Prostate gland (tissue), 2 donors: ENCODE results near the gene GMNN. TPM values are rescaled to one million over a fixed set of nuclear protein-coding genes. Genes with fewer than 3 reads are reported as not detected.

Source experiments
- DNase-seq: peaks from one replicate; pipeline ENCODE4 v3.0.0-alpha.2; 2019; ENCODE audit warnings: low spot score
- H3K27ac ChIP-seq, 2 donors: fragments of 200-600 bp; sonication (generic); 2 replicates each; pipeline ENCODE4 v1.5.1; 2017 to 2019
- H3K27me3 ChIP-seq: fragments of 200-600 bp; sonication (generic); replicated peaks from 2 replicates; pipeline ENCODE4 v1.5.1; 2019; ENCODE audit not compliant: insufficient read depth
- H3K36me3 ChIP-seq, 2 donors: fragments of 200-600 bp; sonication (generic); 1 replicate in 1 of 2; 2 replicates in 1 of 2; pipeline versions ENCODE4 v1.5.1 to v1.8.1; 2017 to 2019
- H3K4me1 ChIP-seq: fragments of 200-600 bp; sonication (generic); replicated peaks from 2 replicates; pipeline ENCODE4 v1.5.1; 2019
- H3K4me3 ChIP-seq, 2 donors: fragments of 200-600 bp; sonication (generic); 2 replicates each; pipeline ENCODE4 v1.5.1; 2017 to 2019
- H3K9me3 ChIP-seq: fragments of 200-600 bp; sonication (generic); 2 replicates; pipeline ENCODE4 v1.5.1; 2017
- CTCF ChIP-seq, 4 experiments: fragments of 200-600 bp in 2 of 4; fragments of 450-650 bp in 2 of 4; sonication (generic) in 2 of 4; IDR thresholded peaks; 1 replicate in 3 of 4; 2 replicates in 1 of 4; pipeline ENCODE4 v1.5.1; 2016 to 2019; ENCODE audit warnings: antibody characterized with exemption in 4 of 4, mild to moderate bottlenecking in 2 of 4, moderate library complexity in 2 of 4
- POLR2A ChIP-seq: fragments of 450-650 bp; IDR thresholded peaks from one replicate; pipeline ENCODE4 v1.6.1; 2016; ENCODE audit warnings: antibody characterized with exemption, mild to moderate bottlenecking
- POLR2AphosphoS5 ChIP-seq: sonication (generic); formaldehyde crosslinking; IDR thresholded peaks from one replicate; pipeline ENCODE4 v1.6.1; 2017; ENCODE audit warnings: antibody characterized with exemption
- WGBS: methylation state at CpG from one replicate; pipeline ENCODE4 v1.1.5; 2018; 5-methylcytosine and 5-hydroxymethylcytosine counted together
- intact Hi-C: fragments of 100-400 bp; cut with DNase I; formaldehyde crosslinking; loops from one replicate; pipeline ENCODE4 v1.14.2; 2022
- total RNA-seq, 2 donors: library from RNA; depleted of rRNA; stranded (reverse); fragments of >200 nt; gene quantifications; one replicate each; pipeline ENCODE4 v1.1.0, GENCODE V29; 2016

The GMNN gene
- total RNA-seq, 2 donors from 2014 or later, result 9.0 to 129 TPM

- Histone ChIP-seq H3K27ac (no peak overlapping the region), H3K4me1 (no peaks in the 10 kb centered on the region), H3K36me3 (no peaks in the 10 kb centered on the region), H3K27me3 (no peaks in the 10 kb centered on the region), H3K9me3 (no peaks in the 10 kb centered on the region), H3K4me3 (no peak overlapping the region)
- no peak for DNase-seq
- no peak for TF ChIP-seq POLR2A
- no peak for TF ChIP-seq POLR2AphosphoS5
- no peak for TF ChIP-seq CTCF (IDR thresholded peaks at IDR 0.05)
- intact Hi-C loops, result no loop called here
- 97% methylated on average over 3 of the region's 3 CpGs for WGBS
Measured at GRCh38 chr6:24807584-24807983, 32.8 kb downstream of the GMNN start.

GRCh38 chr6:24809728-24810127 lies 35.0 kb downstream of the GMNN start:
- H3K4me1 ChIP-seq, result no peaks in the 10 kb centered on the region
- intact Hi-C loops, result no loop called here
- H3K4me3 ChIP-seq, result no peak overlapping the region
- no peaks in the 10 kb centered on the region for H3K27me3 ChIP-seq
- no peaks in the 10 kb centered on the region for H3K36me3 ChIP-seq
- TF ChIP-seq CTCF (IDR thresholded peaks at IDR 0.05) (no peak), POLR2AphosphoS5 (no peak), POLR2A (no peak)
- 86% methylated on average over 3 of the region's 3 CpGs for WGBS
- no peak overlapping the region for H3K27ac ChIP-seq
- no peak for DNase-seq
- H3K9me3 ChIP-seq, result no peaks in the 10 kb centered on the region

GRCh38 chr6:24818346-24818745 lies 43.6 kb downstream of the GMNN start:
- TF ChIP-seq POLR2AphosphoS5 (no peak), CTCF (IDR thresholded peaks at IDR 0.05) (no peak), POLR2A (no peak)
- Histone ChIP-seq H3K36me3 (no peaks in the 10 kb centered on the region), H3K27ac (no peak overlapping the region), H3K4me3 (no peak overlapping the region), H3K27me3 (no peaks in the 10 kb centered on the region), H3K4me1 (no peaks in the 10 kb centered on the region), H3K9me3 (no peaks in the 10 kb centered on the region)
- no peak for DNase-seq
- intact Hi-C loops, result no loop called here
- 89% methylated on average over 2 of the region's 2 CpGs for WGBS

- 95% methylated on average over 3 of the region's 3 CpGs for WGBS
- TF ChIP-seq POLR2AphosphoS5, result no peak
- Histone ChIP-seq H3K4me3 (no peak overlapping the region), H3K27me3 (no peaks in the 10 kb centered on the region), H3K9me3 (no peaks in the 10 kb centered on the region), H3K4me1 (no peaks in the 10 kb centered on the region), H3K27ac (no peak overlapping the region), H3K36me3 (no peaks in the 10 kb centered on the region)
- intact Hi-C loops, result no loop called here
- DNase-seq, result no peak
Measured at GRCh38 chr6:24821860-24822444, 47.2 kb downstream of the GMNN start.

GRCh38 chr6:24822696-24823095 lies 48.0 kb downstream of the GMNN start:
- H3K4me1 ChIP-seq, result no peaks in the 10 kb centered on the region
- DNase-seq, result no peak
- H3K27ac ChIP-seq, result no peak overlapping the region
- no peaks in the 10 kb centered on the region for H3K27me3 ChIP-seq
- H3K9me3 ChIP-seq, result no peaks in the 10 kb centered on the region
- 98% methylated on average over 6 of the region's 6 CpGs for WGBS
- H3K4me3 ChIP-seq, result no peak overlapping the region
- intact Hi-C loops, result no loop called here
- no peaks in the 10 kb centered on the region for H3K36me3 ChIP-seq
- TF ChIP-seq POLR2A (no peak), CTCF (IDR thresholded peaks at IDR 0.05) (no peak), POLR2AphosphoS5 (no peak)
